ENCODE results near the gene TMEM141.
"Not testable (repeated sequence)": the region's sequence is repeated elsewhere in the genome, so short reads cannot be mapped to it uniquely, and the experiment has no call there.

TMEM141 gene

GRCh38 chr9:136755302-136756133, 35.6 kb upstream of the TMEM141 start:
- DNase-seq: not testable (repeated sequence)

- no peak for DNase-seq
These were observed 35.1 kb upstream of the TMEM141 start for GRCh38 chr9:136756134-136756438.

GRCh38 chr9:136756836-136757235, 34.3 kb upstream of the TMEM141 start:
- no peak for DNase-seq

GRCh38 chr9:136757328-136757727, 33.8 kb upstream of the TMEM141 start:
- DNase-seq: no peak

GRCh38 chr9:136757751-136758140, 33.4 kb upstream of the TMEM141 start:
- DNase-seq: no peak

- DNase-seq: no peak
These were observed 32.1 kb upstream of the TMEM141 start for GRCh38 chr9:136759001-136759400.

GRCh38 chr9:136759436-136760325, 31.5 kb upstream of the TMEM141 start:
- DNase-seq: no peak

- DNase-seq: no peak
These were observed 30.7 kb upstream of the TMEM141 start for GRCh38 chr9:136760424-136760823.

GRCh38 chr9:136760834-136761544, 30.2 kb upstream of the TMEM141 start:
- DNase-seq: peak; percentile 32 to 43

- DNase-seq: no peak
These were observed 29.6 kb upstream of the TMEM141 start for GRCh38 chr9:136761545-136761981.

- no peak for DNase-seq
These were observed 28.9 kb upstream of the TMEM141 start for GRCh38 chr9:136762221-136762691.

GRCh38 chr9:136762915-136763648, 28.1 kb upstream of the TMEM141 start:
- DNase-seq: peak in 1 of 2 experiments; percentile 32

GRCh38 chr9:136763649-136764035, 27.5 kb upstream of the TMEM141 start:
- no peak for DNase-seq

GRCh38 chr9:136764301-136764891, 26.7 kb upstream of the TMEM141 start, which contains the start of gene LCN15:
LCN15 (minus strand) TSS chr9:136764518; CDS start chr9:136764488, 30 bp downstream.
- DNase-seq: no peak

- no peak for DNase-seq
These were observed 26.1 kb upstream of the TMEM141 start for GRCh38 chr9:136765041-136765440.

GRCh38 chr9:136765745-136766409, 25.3 kb upstream of the TMEM141 start:
- DNase-seq: not testable (repeated sequence)

- DNase-seq: peak; percentile 39 to 61
These were observed 24.6 kb upstream of the TMEM141 start for GRCh38 chr9:136766410-136767120.

GRCh38 chr9:136769710-136770191, 21.4 kb upstream of the TMEM141 start:
- DNase-seq: peak; percentile 57 to 78

- no peak for DNase-seq
These were observed 19.2 kb upstream of the TMEM141 start for GRCh38 chr9:136771907-136772415.

- peak in 1 of 2 experiments; percentile 41 for DNase-seq
These were observed 17.6 kb upstream of the TMEM141 start for GRCh38 chr9:136773386-136774044.
